GM18520 (cell line): ENCODE measurements around the gene BAIAP2L2.
"Not testable (repeated sequence)": the region's sequence is repeated elsewhere in the genome, so short reads cannot be mapped to it uniquely, and the experiment has no call there.

Experiments used
- ATAC-seq: cut with Tn5 transposase; IDR thresholded peaks from one replicate; pipeline ENCODE4 v1.9.1; 2021; ENCODE audit not compliant: unreplicated experiment

Gene BAIAP2L2, protein sequence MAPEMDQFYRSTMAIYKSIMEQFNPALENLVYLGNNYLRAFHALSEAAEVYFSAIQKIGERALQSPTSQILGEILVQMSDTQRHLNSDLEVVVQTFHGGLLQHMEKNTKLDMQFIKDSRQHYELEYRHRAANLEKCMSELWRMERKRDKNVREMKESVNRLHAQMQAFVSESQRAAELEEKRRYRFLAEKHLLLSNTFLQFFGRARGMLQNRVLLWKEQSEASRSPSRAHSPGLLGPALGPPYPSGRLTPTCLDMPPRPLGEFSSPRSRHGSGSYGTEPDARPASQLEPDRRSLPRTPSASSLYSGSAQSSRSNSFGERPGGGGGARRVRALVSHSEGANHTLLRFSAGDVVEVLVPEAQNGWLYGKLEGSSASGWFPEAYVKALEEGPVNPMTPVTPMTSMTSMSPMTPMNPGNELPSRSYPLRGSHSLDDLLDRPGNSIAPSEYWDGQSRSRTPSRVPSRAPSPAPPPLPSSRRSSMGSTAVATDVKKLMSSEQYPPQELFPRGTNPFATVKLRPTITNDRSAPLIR

DNA sequence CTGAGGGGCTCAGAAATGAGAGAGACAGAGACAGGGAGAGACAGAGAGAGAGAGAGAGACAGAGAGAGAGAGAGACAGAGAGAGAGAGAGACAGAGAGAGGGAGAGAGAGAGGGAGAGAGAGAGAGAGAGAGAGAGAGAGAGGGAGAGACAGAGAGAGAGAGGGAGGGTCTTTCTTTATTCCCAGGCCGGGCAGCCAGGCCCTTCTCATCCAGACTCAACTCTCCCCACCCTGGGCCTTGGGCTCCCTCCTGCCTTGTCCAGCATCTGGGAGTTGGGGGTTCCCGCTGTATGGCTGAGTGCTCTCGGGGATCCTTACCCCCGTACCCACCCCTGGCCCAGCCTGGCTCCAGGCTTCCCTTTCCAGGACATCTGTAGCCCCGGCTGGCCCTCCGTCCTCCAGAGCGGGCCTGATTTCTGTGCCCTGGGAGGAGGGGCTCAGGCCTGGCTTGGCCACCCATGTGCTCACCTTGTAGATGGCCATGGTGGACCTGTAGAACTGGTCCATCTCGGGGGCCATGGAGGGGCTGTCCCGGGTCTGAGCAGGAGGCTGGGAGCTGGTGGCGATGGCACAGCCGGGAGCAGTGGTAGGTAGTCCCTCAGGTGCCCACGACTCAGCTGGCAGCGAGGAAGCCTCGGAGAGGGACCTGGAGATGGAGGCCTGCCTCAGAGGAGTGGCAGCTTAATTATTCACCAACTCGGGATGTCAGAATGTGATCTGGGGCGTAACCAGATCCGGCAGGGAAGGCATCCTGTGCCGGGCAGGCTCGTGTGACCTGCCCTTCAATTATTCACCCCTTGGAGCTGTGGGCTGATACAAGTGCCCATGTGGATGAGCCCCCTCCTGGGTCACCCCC, at the start of gene BAIAP2L2:
TSS of gene BAIAP2L2 (minus strand) at position 677 of the 855 bp plus-strand sequence. CDS start at position 518, 159 bp downstream.
- no peak for ATAC-seq

DNA sequence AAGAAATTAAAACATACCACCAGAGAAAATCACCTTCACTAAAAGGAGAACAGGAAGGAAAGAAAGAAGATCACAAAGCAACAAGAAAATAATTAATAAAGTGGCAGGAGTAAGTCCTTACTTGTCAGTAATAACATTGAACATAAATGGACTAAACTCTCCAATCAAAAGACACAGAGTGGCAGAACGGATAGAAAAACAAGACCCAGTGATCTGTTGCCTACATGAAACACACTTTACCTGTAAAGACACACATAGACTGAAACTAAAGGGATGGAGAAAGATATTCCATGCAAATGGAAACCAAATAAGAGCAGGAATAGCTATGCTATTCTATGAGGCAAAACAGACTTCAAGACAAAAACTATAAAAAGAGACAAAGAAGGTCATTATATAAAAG, 45.2 kb upstream of the BAIAP2L2 start:
- ATAC-seq = no peak

DNA sequence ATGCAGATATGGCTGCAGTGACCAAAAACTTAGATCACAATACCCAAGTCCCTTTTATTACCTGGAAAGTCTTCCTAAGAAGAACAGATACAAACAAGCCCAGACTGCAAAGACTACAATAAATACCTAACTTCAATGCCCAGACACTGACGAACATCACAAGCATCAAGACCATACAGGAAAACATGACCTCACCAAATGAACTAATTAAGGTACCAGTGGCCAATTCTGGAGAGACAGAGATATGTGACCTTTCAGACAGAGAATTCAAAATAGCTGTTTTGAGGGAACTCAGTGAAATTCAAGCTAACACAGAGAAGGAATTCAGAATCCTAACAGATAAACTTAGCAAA, 44.1 kb upstream of the BAIAP2L2 start:
- ATAC-seq = not testable (repeated sequence)

DNA sequence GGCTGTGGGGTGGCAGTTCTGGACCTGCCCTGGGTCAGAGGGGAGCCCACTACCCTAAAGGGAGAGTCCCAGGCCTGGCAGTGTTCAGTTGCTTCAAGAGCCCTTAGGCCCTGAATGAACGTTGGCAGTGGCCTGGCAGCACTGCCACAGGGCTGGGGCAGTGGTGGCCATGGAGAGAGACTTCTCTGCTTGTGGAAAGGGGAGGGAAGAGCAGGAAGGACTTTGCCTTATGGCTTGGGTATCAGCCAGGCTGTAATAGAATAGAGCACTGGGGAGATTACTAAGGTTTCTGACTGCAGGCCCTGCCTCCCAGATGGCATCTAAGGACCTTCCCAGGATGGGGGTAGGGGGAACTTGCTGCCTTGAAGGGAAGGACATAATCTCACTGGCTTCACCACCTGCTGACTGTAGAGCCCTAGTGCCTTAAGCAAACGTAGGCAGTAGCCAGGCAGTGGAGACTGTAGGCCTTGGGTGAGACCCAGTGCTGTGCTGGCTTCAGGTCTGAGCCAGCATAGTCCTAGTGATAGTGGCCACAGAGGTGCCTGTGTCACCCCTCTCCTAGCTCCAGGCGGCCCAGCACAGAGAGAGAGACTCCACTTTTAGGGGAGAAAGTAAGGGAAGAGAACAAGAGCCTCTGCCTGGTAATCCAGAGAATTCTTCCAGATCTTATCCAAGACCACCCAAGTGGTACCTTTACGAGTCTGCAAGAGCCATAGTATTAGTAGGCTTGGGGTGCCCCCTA, 43.5 kb upstream of the BAIAP2L2 start:
- ATAC-seq = no peak

DNA sequence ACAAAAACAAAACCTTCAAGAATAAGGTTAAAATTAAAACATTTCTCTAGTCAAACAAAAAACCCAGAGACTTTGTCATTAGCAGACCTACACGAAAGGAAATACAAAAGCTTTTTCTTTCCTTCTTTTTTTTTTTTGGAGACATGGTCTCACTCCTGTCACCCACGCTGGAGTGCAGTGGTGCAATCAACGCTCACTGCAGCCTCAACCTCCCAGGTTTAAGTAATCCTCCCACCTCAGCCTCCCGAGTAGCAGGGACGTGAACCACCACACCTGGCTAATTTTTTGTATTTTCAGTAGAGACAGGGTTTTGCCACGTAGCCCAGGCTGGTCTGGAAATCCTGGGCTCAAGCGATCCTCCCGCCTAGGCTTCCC, 40.6 kb upstream of the BAIAP2L2 start:
- no peak for ATAC-seq

DNA sequence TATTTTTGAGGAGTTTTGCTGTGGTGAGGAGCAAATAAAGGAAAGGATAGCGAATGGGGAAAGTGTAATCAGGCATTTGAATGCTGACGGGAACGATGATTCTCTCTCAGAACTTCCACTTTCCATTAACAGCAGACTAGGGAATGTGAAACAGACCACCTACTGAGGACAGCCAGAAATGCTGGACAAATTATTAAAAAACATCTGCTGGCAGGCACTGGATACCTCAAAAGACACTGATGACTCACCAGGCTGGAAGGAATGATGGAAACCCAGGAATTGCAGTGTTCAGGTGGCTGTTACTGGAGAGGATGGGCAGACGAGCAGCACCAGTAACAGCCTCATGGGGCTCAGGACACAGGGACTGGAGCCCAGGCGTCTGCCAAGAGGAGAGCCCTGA, 37.8 kb upstream of the BAIAP2L2 start:
- no peak for ATAC-seq

DNA sequence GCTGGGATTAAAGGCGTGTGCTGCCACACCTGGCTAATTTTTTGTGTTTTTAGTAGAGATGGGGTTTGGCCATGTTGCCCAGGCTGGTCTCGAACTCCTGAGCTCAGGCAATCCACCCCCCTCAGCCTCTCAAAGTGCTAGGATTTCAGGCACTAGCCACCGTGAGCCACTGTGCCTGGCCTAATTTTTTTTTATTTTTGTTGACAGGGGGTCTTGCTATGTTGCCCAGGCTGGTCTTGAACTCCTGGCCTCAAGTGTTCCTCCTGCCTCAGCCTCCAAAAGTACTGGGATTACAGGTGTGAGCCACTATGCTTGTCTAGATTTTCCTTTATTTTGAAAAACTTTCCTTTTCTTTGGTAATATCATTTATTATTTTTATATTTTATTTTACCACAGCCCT, 35.7 kb upstream of the BAIAP2L2 start:
- not testable (repeated sequence) for ATAC-seq

DNA sequence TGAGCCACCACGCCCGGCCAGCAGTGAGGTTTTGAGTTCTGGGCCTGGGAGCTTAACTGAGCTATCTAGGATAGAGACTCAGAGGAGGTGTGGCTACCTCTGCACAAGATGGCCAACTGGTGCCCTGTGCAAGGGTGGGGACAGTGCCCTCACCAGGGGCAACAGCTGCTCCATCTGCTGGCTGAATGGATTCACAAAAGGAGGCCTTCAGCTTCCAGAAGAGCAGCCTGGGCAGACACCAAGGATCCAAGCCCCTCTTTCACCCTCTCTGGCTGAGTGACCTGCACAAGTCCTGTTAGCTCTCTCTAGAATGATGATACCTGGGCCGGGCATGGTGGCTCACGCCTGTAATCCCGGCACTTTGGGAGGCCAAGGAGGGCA, 33.5 kb upstream of the BAIAP2L2 start:
- ATAC-seq = no peak

DNA sequence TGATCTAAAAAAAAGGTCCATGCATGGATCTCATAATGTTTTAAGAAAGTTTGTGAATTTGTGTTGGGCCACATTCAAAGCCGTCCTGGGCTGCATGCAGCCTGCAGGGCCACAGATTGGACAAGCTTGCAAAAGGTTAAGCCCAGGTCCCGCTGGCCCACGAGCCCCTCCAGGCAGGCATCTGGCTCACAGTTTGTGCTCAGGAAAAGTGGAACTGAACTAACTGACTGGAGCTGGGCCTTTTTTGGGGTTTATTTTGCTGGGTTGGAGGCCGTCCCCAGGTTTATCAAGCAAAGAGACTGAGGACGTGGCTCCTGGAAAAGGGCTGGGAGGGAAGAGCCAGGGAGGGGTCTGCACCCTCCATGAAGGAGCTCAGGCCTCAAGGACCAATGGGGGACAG, 32.1 kb upstream of the BAIAP2L2 start:
- no peak for ATAC-seq

DNA sequence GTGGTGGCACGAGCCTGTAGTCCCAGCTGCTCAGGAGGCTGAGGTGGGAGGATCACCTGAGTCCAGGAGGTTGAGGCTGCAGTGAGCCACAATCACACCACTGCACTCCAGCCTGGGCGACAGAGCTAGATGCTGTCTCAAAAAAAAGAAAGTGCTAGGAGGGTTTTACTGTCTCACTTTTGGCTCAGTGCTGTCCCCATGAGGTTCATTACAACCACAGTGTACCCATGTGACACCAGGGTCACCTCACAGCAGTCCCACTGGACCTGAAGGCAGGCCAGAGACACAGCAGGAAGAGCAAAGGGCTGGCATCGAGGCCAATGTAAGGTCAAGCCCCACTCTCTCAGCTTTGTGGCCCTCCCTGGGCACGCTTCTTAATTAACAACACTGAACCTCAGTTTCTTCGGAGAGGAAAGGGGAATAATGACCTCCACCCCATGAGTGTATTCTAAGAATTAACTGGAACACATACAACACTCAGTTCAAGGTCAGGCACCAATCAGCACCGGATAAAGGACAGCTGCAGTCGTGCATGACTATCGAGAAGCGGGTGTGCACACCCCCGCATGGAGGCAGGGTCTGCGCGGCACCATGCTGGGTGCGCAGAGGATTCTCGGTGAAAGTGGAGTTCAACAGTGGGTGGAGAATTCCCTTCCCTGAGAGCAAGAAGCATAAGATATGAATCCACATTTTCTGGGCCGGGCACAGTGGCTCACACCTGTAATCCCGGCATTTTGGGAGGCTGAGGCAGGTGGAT, 30.9 kb upstream of the BAIAP2L2 start:
- ATAC-seq = no peak

DNA sequence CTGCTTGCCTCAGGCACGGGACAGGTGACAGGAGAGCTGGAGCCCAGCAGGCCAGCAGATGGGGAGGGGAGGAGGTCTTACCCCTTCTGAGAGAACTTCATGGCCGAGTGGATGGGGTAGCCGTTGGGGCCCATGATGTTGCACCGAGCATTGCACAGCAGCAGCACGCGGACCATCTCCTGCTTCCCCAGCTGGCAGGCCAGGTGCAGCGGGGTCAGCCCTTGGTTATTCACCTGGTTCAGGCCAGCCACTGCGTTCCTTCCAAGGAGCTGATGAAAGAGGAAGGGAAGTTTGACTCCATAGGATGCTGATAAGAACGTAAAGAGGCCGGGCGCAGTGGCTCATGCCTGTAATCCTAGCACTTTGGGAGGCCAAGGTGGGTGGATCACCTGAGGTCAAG, 29.4 kb upstream of the BAIAP2L2 start:
- ATAC-seq = no peak

DNA sequence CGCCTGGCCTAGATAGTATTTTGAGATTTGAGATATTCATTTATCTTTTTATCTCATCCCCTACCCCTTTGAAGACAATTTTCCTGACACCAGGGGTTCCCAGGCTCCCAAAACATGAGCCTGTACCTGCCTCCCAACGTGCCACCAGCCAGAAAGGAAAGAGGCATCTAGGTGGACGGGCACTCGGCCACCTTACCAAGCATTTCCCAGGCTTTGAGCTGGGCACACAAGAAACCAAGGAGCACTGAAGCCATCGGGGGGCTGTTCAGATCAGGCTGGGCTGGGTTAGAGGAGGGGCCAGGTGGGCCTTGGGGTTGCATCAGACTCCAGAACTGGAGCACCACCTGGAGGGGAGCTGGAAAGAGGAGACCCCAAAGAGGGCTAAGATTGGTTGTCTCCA, 28.5 kb upstream of the BAIAP2L2 start:
- no peak for ATAC-seq

DNA sequence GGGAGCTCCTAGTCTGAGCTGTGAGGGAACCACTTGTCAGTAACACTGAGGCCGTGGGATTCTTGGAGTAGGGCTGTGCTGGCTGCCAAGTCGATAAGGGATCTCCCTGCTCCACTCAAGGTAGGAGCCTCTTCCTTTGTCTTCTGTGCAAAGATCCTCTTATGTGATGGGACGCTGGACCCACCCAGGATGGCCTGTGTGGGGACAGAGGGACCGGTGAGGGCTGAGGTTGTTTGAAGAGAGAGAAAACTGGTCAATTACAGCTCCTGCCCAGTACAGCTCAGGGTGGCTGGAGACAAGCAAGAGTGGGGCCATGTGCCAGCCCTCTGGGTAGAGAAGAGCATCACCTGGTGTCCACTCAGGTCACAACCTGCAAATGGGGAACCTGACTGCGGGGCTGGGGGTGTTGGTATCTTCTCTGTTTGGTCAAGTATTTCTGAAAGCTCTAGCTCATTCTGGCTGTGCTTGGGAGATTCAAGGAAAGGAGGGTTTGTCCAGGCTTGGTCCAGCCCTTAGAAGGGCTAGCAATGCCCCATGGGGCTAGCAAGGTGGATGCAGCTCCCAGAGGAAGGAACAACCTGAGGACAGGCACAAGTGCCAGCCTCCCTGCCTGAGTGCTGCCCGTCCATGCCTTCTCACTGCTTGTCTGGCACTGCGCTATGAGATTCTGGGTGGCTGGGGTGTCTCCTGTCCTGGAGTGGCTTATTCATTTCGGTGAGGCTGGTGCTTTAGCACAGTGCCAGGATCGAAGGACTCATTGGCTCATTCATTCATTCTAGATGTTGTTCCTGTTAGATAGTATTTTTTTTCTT, 27.6 kb upstream of the BAIAP2L2 start:
- no peak for ATAC-seq

DNA sequence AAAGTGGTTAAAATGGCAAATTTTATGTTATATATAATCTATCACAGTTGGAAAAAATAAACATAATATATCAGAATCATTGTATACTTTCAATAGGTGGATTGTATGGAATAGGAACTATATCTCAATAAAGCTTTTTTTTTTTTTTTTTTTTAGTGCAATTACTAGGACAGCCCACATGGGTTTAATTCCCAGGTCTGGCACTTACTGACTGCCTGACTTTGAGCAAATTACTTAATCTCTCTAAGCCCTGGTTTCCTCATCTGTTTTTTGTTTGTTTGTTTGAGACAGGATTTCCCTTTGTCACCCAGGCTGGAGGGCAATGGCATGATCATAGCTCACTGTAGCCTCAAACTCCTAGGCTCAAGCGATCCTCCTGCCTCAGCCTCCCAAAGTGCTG, 26.1 kb upstream of the BAIAP2L2 start:
- ATAC-seq = no peak

DNA sequence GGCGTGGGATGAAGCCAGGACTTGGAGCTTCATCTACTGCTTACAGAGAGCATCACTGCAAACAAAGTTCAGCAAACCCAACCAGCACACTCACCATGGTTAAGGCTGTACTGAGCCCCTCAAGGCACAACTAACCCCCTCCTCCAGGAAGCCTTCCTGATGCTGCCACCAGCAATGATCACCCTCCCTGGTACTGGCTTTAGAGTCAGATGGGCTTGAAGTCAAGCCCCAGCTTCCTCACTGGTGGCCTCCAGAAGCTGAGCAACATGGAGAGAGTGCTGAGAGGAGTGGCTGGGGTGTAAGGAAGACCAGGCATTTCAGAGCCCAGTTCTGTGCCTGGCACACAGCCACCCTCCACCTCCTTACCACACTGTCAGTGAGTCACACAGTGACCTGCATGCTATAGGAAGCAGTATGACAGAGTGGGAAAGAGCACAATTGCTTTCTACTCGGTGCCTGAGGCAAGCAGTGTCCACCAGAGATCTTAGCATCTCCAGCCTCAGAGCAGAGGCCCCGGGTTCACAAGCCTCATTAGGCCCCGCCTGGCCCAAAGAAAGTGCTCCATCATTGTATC, 24.7 kb upstream of the BAIAP2L2 start:
- ATAC-seq = no peak

DNA sequence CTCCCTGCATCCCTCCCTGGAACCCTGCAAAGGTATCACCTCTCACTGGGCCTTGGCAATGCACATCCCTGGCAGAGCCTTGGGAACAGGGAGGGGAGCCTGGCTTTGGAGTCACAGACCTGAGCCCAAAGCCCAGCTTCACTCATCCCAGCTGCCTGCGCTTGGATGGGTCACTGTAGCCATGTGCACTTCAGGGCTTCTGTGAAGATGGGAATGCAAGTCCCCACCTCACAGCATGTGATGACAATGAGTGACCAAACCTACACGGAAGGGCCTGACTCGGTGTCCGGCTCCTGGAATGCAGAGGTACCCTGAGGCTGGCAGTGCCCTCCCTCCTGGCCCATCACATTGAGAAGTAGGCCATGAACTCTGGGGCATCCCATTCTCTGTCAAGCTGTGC, 22.8 kb upstream of the BAIAP2L2 start:
- no peak for ATAC-seq

DNA sequence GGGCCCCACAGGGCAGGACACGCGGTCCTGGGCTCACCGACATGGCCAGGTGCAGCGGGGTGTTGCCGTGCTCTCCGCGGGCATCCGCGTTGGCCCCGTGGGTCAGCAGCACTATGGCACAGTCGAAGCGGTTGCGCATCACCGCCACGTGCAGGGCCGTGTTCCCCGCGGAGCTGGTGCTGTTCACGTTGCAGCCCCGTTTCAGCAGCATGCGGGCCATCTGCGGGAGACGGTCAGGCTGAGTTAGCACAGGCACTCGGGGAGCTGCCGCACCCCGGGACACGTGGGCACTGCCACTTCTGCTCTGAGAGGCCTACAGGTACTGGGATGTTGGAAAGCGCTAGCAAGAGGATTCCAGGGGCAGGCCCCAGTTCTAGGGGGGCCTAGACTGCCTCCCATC, 22.3 kb upstream of the BAIAP2L2 start:
- no peak for ATAC-seq

DNA sequence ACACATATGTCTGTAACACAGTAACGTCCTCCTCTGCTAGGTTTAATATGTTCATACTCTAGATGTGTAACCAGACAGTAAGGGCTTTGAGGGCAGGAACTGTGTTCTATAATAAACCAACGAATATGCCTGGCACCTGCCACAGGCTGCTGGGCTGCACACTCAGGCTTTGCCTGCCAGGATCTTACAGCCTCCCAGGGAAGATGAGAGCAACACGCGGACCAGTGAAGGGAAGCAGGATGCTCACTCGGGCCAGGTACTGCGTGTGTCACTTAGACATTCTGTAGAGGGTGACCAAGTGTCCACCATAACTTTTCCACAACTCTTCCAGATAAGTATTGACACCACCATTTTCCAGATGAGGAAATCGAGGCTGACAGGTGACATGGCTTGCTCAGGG, 21.7 kb upstream of the BAIAP2L2 start:
- no peak for ATAC-seq

DNA sequence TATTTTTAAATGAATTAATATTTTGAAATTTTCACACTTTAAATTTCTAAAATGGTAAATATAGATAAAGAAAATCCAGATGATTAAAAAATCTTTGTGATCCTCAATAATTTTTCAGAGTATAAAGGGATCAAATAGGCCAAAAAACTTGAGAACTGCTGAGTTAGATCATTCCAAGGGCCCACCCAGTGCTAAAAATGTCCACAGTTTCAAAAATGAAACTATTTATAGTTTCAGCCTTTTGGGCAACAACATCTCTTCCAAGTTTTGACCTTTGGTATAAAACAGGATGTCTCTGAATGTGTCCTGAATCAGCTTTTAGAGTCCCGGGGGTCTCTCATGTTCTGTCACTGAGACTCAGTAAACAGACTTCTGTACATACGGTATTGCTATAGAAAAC, 20.9 kb upstream of the BAIAP2L2 start:
- no peak for ATAC-seq

DNA sequence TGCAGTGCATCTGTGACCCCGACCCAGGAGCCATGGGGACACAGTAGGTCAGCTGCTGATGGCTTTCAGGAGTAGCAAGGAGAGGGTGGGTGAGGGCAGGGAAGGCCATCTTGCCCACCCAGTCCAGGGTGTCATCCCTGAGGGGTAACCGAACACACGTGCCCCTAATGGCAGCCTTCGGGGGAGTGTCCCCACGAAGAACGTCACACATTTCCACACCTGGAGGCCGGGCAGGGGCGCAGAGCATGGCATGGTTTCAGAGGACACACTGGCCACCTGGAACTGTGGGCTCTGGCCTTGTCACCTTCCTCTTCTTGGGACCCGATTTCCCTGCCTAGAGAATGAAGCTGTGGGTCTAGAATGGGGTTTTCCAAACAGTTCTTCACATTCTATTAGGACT, 19.4 kb upstream of the BAIAP2L2 start:
- no peak for ATAC-seq
